GM12874 (cell line): ENCODE measurements around the gene ZIC3.

Experiments
- TF ChIP-seq, protein P1 (sequence below): IDR thresholded peaks from 2 replicates; pipeline ENCODE4 v1.5.1; 2011; ENCODE audit warnings: low read depth, mild to moderate bottlenecking, control low read depth, low read length, moderate library complexity; ENCODE audit not compliant: insufficient read depth

The ZIC3 gene

GRCh38 chrX:137565921-137566745 is at the start of gene ZIC3:
Gene ZIC3, plus strand, starts transcription at chrX:137566127. Its CDS starts 565 bp downstream, at chrX:137566692.
- TF ChIP-seq, protein P1, sequence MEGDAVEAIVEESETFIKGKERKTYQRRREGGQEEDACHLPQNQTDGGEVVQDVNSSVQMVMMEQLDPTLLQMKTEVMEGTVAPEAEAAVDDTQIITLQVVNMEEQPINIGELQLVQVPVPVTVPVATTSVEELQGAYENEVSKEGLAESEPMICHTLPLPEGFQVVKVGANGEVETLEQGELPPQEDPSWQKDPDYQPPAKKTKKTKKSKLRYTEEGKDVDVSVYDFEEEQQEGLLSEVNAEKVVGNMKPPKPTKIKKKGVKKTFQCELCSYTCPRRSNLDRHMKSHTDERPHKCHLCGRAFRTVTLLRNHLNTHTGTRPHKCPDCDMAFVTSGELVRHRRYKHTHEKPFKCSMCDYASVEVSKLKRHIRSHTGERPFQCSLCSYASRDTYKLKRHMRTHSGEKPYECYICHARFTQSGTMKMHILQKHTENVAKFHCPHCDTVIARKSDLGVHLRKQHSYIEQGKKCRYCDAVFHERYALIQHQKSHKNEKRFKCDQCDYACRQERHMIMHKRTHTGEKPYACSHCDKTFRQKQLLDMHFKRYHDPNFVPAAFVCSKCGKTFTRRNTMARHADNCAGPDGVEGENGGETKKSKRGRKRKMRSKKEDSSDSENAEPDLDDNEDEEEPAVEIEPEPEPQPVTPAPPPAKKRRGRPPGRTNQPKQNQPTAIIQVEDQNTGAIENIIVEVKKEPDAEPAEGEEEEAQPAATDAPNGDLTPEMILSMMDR = no peak

DNA sequence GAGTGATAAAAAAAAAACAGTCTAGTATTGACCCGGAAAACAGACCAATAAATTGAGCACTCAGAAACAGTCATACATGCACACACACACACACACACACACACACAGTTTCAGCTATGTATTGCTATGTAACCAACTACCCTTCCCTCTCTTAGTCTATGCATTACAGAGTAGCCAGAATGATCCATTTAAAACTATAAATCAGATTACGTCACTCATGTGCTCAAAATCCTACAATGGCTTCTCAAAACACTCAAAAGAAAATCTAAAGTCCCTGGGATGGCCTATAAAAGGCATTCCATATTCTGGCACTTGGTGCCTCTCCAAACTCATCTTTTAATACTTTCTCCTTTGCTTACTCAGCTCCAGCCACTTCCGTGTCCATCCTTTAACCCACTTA is 46.5 kb upstream of the ZIC3 start:
- TF ChIP-seq, protein P1 = no peak

GRCh38 chrX:137545711-137546651 is 19.9 kb upstream of the ZIC3 start:
- TF ChIP-seq, protein P1 = no peak

GRCh38 chrX:137547291-137547690 is 18.6 kb upstream of the ZIC3 start:
- TF ChIP-seq, protein P1 = no peak

DNA sequence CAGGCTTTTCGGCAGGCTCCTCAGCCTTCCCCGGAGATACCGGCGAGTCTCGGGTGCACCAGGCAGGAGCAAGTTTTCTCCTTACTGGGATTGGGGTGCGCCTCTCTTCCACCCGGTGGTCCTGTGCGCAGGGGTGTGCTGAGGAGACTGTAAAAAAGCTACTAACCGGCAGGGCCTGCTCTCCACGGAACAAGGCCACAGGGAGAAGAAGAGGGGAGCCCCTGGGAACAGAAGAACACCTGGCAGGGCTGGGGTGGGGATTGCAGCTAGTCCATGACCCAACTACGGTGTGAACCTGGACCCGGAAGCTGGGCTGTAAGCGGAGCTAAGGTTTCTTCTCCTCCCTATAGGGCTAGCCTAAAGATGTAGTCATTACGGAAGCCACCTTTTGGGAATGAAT is 17.7 kb upstream of the ZIC3 start:
- TF ChIP-seq, protein P1 = no peak

GRCh38 chrX:137549073-137549472 is 16.9 kb upstream of the ZIC3 start:
- TF ChIP-seq, protein P1 = no peak
